HG03575 (cell line): Measurements from ENCODE around the gene FLT4.

Source experiments
- ATAC-seq: cut with Tn5 transposase; IDR thresholded peaks from one replicate; pipeline ENCODE4 v1.9.1; 2021; ENCODE audit not compliant: unreplicated experiment, insufficient number of reproducible peaks, low FRiP score; ENCODE audit errors: extremely low read depth

The FLT4 gene

GRCh38 chr5:180644825-180645273 is 4.6 kb downstream of the FLT4 start:
- no peak for ATAC-seq

GRCh38 chr5:180644129-180644824 is 5.1 kb downstream of the FLT4 start:
- no peak for ATAC-seq

- no peak for ATAC-seq
Observed at GRCh38 chr5:180643191-180643851, 6.1 kb downstream of the FLT4 start.

GRCh38 chr5:180642779-180643178 is 6.6 kb downstream of the FLT4 start:
- no peak for ATAC-seq

- no peak for ATAC-seq
Observed at GRCh38 chr5:180642181-180642775, 7.1 kb downstream of the FLT4 start.

- ATAC-seq = no peak
Observed at GRCh38 chr5:180641566-180641900, 7.9 kb downstream of the FLT4 start.

- ATAC-seq = no peak
Observed at GRCh38 chr5:180640861-180641565, 8.4 kb downstream of the FLT4 start.

- ATAC-seq = no peak
Observed at GRCh38 chr5:180640611-180640860, 8.9 kb downstream of the FLT4 start.

- no peak for ATAC-seq
Observed at GRCh38 chr5:180639741-180640610, 9.4 kb downstream of the FLT4 start.

- no peak for ATAC-seq
Observed at GRCh38 chr5:180639287-180639686, 10.1 kb downstream of the FLT4 start.

GRCh38 chr5:180637962-180638680 is 11.3 kb downstream of the FLT4 start:
- ATAC-seq = no peak

- ATAC-seq = no peak
Observed at GRCh38 chr5:180636403-180637075, 12.9 kb downstream of the FLT4 start.

- ATAC-seq = no peak
Observed at GRCh38 chr5:180636016-180636402, 13.4 kb downstream of the FLT4 start.

- no peak for ATAC-seq
Observed at GRCh38 chr5:180633283-180634177, 15.9 kb downstream of the FLT4 start.

- ATAC-seq = no peak
Observed at GRCh38 chr5:180632768-180633167, 16.6 kb downstream of the FLT4 start.

GRCh38 chr5:180631549-180632383 is 17.6 kb downstream of the FLT4 start:
- ATAC-seq = no peak
